Measurements from ENCODE around the gene CLCNKA.
"Not testable (repeated sequence)": the region's sequence is repeated elsewhere in the genome, so short reads cannot be mapped to it uniquely, and the experiment has no call there.

CLCNKA gene

GRCh38 chr1:16051039-16051438 is 29.2 kb downstream of the CLCNKA start:
- Histone ChIP-seq H3K9me3 (ENCODE audit: low read length) (no peaks in the 10 kb centered on the region), H3K27me3 (ENCODE audit: insufficient read depth, low read length) (no peaks in the 10 kb centered on the region; the same call in 1 of the 2 replicates), H3K36me3 (ENCODE audit: insufficient read depth, low read length) (no peaks in the 10 kb centered on the region), H3K4me1 (ENCODE audit: insufficient read depth, low read length, severe bottlenecking) (no peaks in the 10 kb centered on the region), H3K4me3 (ENCODE audit: low read depth, low read length, poor library complexity, severe bottlenecking) (no peak overlapping the region), H3K9ac (ENCODE audit: low read length) (no peak overlapping the region), H3K4me2 (ENCODE audit: low read length) (no peak overlapping the region), H3K79me2 (ENCODE audit: insufficient read depth, low read length) (no peaks in the 10 kb centered on the region), H3K27ac (ENCODE audit: low read depth, low read length, poor library complexity, severe bottlenecking) (no peak overlapping the region), H3F3A (ENCODE audit: insufficient read depth, low read length) (no peaks in the 10 kb centered on the region), H3K9me2 (ENCODE audit: low read depth, low read length) (no peaks in the 10 kb centered on the region), H4K20me1 (ENCODE audit: insufficient read depth, low read length) (no peaks in the 10 kb centered on the region), H2AFZ (ENCODE audit: low read length) (no peak overlapping the region)
- TF ChIP-seq EZH2 (IDR thresholded peaks at IDR 0.05; ENCODE audit: borderline replicate concordance, low read length) (no peak), CTCF (IDR thresholded peaks at IDR 0.05; ENCODE audit: low read length) (no peak)

DNA sequence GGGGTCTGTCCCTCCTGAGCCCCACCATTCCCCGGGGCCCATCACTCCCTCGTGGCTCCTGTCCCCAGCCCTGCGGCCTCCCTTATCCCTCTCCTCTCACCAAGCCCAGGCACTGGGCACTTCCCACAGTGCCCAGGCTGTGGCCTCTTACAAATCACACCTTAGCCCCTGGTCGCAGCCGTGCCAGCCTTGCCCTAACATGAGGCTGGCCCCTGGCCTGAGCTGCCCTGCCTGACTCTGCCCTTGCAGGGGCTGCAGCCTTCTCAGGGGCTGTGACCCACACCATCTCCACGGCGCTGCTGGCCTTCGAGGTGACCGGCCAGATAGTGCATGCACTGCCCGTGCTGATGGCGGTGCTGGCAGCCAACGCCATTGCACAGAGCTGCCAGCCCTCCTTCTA is 30.1 kb downstream of the CLCNKA start:
- H3K9me3 ChIP-seq (ENCODE audit: low read length); H3K79me2 ChIP-seq (ENCODE audit: insufficient read depth, low read length); H3K9me2 ChIP-seq (ENCODE audit: low read depth, low read length); H3K4me2 ChIP-seq (ENCODE audit: low read length); H3K27me3 ChIP-seq (ENCODE audit: insufficient read depth, low read length); H2AFZ ChIP-seq (ENCODE audit: low read length); H3K9ac ChIP-seq (ENCODE audit: low read length); H3K27ac ChIP-seq (ENCODE audit: low read depth, low read length, poor library complexity, severe bottlenecking); H3K4me1 ChIP-seq (ENCODE audit: insufficient read depth, low read length, severe bottlenecking); H3K4me3 ChIP-seq (ENCODE audit: low read depth, low read length, poor library complexity, severe bottlenecking); H3K36me3 ChIP-seq (ENCODE audit: insufficient read depth, low read length); H3F3A ChIP-seq (ENCODE audit: insufficient read depth, low read length); H4K20me1 ChIP-seq (ENCODE audit: insufficient read depth, low read length): not testable (repeated sequence)

DNA sequence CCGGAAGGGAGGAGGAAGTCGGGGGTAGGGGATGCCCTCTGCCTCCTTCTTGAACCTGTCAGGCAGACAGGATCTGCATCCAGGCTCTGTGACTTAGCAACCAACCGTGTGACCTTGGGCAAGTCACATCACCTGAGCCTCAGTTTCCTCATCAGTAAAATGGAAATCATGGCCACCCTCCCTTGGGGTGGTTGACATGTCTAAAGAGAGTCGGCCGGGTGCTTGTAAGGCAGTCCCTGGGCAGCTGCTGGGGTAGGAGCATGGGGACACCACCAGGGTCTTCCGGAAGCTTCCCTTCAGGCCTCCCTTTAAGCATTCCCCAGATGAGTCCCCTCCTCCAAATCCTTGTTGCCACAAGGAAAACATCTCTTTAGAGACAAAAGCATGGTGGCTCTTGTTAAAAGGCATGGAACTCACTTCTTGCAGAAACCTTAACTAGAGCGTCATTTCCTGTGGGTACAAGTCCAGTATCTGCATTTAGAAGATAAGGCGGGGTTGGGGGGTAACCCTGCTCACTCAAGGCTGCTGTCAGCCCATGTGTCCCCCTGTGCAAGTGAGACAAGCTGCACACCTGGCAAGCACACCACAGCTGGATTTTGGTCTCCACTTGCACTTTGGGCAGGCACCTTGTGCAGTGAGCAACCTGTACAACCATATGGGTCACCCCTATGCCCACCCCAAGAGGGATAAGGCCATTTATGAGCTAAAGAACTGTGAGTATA is 32.1 kb downstream of the CLCNKA start:
- Histone ChIP-seq H3K4me1 (ENCODE audit: insufficient read depth, low read length, severe bottlenecking) (no peaks in the 10 kb centered on the region), H3F3A (ENCODE audit: insufficient read depth, low read length) (no peaks in the 10 kb centered on the region), H3K9me2 (ENCODE audit: low read depth, low read length) (no peaks in the 10 kb centered on the region), H3K79me2 (ENCODE audit: insufficient read depth, low read length) (no peaks in the 10 kb centered on the region), H3K4me3 (ENCODE audit: low read depth, low read length, poor library complexity, severe bottlenecking) (no peak overlapping the region), H3K27me3 (ENCODE audit: insufficient read depth, low read length) (no peaks in the 10 kb centered on the region), H4K20me1 (ENCODE audit: insufficient read depth, low read length) (no peaks in the 10 kb centered on the region), H3K36me3 (ENCODE audit: insufficient read depth, low read length) (no peaks in the 10 kb centered on the region), H3K27ac (ENCODE audit: low read depth, low read length, poor library complexity, severe bottlenecking) (no peak overlapping the region), H3K9ac (ENCODE audit: low read length) (no peak overlapping the region), H3K9me3 (ENCODE audit: low read length) (no peaks in the 10 kb centered on the region), H2AFZ (ENCODE audit: low read length) (no peak overlapping the region), H3K4me2 (ENCODE audit: low read length) (no peak overlapping the region)
- TF ChIP-seq EZH2 (IDR thresholded peaks at IDR 0.05; ENCODE audit: borderline replicate concordance, low read length) = no peak
- TF ChIP-seq CTCF (IDR thresholded peaks at IDR 0.05; ENCODE audit: low read length) = no peak

Data from OCI-LY1 (cell line).